ENCODE measurements around the gene FAM174C. TPM values are rescaled to one million over a fixed set of nuclear protein-coding genes. Genes with fewer than 3 reads are reported as not detected.

The FAM174C gene
- total and polyA plus RNA-seq, 2 of the 8 experiments (the other 6 are each of a cell fraction or from before 2014, with no cell fraction given) = 44.5 to 125 TPM

DNA sequence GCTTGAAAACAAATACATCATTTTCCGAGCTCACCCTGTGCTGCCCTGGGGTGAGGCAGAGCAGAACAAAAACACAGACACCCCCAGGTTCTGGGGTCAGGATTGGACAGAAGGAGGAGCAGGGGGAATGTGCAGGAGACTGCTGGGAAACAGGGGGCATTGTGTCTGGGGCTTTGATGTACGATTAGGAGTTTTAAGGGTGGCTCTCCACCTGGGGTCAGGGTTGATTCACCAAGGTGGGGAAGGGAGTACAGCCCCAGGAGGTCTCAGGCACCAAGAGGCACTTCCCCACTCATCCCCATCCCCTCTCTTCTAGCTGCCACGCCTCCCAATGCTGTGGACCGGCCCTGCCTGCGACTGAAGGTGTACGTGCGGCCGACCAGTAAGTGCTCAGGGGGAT, 22.9 kb downstream of the FAM174C start (continued):
- TF ChIP-seq, protein P1, sequence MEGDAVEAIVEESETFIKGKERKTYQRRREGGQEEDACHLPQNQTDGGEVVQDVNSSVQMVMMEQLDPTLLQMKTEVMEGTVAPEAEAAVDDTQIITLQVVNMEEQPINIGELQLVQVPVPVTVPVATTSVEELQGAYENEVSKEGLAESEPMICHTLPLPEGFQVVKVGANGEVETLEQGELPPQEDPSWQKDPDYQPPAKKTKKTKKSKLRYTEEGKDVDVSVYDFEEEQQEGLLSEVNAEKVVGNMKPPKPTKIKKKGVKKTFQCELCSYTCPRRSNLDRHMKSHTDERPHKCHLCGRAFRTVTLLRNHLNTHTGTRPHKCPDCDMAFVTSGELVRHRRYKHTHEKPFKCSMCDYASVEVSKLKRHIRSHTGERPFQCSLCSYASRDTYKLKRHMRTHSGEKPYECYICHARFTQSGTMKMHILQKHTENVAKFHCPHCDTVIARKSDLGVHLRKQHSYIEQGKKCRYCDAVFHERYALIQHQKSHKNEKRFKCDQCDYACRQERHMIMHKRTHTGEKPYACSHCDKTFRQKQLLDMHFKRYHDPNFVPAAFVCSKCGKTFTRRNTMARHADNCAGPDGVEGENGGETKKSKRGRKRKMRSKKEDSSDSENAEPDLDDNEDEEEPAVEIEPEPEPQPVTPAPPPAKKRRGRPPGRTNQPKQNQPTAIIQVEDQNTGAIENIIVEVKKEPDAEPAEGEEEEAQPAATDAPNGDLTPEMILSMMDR (IDR thresholded peaks at IDR 0.05; ENCODE audit: control extremely low read depth in 1 of 3, insufficient read depth in 1 of 3, low read depth in 1 of 3, low read length in 3 of 3) = no peak
- TF ChIP-seq RAD21 (IDR thresholded peaks at IDR 0.05 in 1 of 2, conservative IDR thresholded peaks at IDR 0.05 in 1 of 2; ENCODE audit: low read depth in 2 of 2, low read length in 2 of 2) (no peak), YY1 (IDR thresholded peaks at IDR 0.05; ENCODE audit: low read depth, low read length) (no peak), HDAC2 (IDR thresholded peaks at IDR 0.05; ENCODE audit: borderline replicate concordance in 1 of 2, low read depth in 2 of 2, low read length in 2 of 2) (no peak), HDAC6 (IDR thresholded peaks at IDR 0.05; ENCODE audit: low read depth, low read length) (no peak), SP4 (IDR thresholded peaks at IDR 0.05; ENCODE audit: low read length) (no peak), TAF1 (IDR thresholded peaks at IDR 0.05; ENCODE audit: low read depth, low read length) (no peak), PHF8 (conservative IDR thresholded peaks at IDR 0.05; ENCODE audit: low read depth, low read length) (no peak)
- TF ChIP-seq, protein P2, sequence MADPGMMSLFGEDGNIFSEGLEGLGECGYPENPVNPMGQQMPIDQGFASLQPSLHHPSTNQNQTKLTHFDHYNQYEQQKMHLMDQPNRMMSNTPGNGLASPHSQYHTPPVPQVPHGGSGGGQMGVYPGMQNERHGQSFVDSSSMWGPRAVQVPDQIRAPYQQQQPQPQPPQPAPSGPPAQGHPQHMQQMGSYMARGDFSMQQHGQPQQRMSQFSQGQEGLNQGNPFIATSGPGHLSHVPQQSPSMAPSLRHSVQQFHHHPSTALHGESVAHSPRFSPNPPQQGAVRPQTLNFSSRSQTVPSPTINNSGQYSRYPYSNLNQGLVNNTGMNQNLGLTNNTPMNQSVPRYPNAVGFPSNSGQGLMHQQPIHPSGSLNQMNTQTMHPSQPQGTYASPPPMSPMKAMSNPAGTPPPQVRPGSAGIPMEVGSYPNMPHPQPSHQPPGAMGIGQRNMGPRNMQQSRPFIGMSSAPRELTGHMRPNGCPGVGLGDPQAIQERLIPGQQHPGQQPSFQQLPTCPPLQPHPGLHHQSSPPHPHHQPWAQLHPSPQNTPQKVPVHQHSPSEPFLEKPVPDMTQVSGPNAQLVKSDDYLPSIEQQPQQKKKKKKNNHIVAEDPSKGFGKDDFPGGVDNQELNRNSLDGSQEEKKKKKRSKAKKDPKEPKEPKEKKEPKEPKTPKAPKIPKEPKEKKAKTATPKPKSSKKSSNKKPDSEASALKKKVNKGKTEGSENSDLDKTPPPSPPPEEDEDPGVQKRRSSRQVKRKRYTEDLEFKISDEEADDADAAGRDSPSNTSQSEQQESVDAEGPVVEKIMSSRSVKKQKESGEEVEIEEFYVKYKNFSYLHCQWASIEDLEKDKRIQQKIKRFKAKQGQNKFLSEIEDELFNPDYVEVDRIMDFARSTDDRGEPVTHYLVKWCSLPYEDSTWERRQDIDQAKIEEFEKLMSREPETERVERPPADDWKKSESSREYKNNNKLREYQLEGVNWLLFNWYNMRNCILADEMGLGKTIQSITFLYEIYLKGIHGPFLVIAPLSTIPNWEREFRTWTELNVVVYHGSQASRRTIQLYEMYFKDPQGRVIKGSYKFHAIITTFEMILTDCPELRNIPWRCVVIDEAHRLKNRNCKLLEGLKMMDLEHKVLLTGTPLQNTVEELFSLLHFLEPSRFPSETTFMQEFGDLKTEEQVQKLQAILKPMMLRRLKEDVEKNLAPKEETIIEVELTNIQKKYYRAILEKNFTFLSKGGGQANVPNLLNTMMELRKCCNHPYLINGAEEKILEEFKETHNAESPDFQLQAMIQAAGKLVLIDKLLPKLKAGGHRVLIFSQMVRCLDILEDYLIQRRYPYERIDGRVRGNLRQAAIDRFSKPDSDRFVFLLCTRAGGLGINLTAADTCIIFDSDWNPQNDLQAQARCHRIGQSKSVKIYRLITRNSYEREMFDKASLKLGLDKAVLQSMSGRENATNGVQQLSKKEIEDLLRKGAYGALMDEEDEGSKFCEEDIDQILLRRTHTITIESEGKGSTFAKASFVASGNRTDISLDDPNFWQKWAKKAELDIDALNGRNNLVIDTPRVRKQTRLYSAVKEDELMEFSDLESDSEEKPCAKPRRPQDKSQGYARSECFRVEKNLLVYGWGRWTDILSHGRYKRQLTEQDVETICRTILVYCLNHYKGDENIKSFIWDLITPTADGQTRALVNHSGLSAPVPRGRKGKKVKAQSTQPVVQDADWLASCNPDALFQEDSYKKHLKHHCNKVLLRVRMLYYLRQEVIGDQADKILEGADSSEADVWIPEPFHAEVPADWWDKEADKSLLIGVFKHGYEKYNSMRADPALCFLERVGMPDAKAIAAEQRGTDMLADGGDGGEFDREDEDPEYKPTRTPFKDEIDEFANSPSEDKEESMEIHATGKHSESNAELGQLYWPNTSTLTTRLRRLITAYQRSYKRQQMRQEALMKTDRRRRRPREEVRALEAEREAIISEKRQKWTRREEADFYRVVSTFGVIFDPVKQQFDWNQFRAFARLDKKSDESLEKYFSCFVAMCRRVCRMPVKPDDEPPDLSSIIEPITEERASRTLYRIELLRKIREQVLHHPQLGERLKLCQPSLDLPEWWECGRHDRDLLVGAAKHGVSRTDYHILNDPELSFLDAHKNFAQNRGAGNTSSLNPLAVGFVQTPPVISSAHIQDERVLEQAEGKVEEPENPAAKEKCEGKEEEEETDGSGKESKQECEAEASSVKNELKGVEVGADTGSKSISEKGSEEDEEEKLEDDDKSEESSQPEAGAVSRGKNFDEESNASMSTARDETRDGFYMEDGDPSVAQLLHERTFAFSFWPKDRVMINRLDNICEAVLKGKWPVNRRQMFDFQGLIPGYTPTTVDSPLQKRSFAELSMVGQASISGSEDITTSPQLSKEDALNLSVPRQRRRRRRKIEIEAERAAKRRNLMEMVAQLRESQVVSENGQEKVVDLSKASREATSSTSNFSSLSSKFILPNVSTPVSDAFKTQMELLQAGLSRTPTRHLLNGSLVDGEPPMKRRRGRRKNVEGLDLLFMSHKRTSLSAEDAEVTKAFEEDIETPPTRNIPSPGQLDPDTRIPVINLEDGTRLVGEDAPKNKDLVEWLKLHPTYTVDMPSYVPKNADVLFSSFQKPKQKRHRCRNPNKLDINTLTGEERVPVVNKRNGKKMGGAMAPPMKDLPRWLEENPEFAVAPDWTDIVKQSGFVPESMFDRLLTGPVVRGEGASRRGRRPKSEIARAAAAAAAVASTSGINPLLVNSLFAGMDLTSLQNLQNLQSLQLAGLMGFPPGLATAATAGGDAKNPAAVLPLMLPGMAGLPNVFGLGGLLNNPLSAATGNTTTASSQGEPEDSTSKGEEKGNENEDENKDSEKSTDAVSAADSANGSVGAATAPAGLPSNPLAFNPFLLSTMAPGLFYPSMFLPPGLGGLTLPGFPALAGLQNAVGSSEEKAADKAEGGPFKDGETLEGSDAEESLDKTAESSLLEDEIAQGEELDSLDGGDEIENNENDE (IDR thresholded peaks at IDR 0.05; ENCODE audit: insufficient replicate concordance, low read length) = no peak

All from H1 (cell line).